Frontal cortex (tissue), 4 donors: Measurements from ENCODE around the gene NEB. TPM values are rescaled to one million over a fixed set of nuclear protein-coding genes. Genes with fewer than 3 reads are reported as not detected.
"Not testable (repeated sequence)": the region's sequence is repeated elsewhere in the genome, so short reads cannot be mapped to it uniquely, and the experiment has no call there.

ENCODE experiments used
- DNase-seq, 2 donors: peaks; one replicate each; pipeline ENCODE4 v3.0.0; 2012; ENCODE audit warnings: low spot score in 2 of 2
- FAIRE-seq: peaks from 2 replicates; lab custom pipeline; 2012; peaks lifted over from hg19 to GRCh38; lab: Jason Lieb, UNC
- total RNA-seq: library from RNA; depleted of rRNA; stranded (reverse); fragments of >200 nt; gene quantifications from one replicate; pipeline ENCODE4 v1.2.3, GENCODE V29; 2014
- donor health status: control.
- donor health status: control.
- donor health status: control.

NEB gene
- total RNA-seq, 1 donor from 2014 or later = 0.41 TPM

DNA sequence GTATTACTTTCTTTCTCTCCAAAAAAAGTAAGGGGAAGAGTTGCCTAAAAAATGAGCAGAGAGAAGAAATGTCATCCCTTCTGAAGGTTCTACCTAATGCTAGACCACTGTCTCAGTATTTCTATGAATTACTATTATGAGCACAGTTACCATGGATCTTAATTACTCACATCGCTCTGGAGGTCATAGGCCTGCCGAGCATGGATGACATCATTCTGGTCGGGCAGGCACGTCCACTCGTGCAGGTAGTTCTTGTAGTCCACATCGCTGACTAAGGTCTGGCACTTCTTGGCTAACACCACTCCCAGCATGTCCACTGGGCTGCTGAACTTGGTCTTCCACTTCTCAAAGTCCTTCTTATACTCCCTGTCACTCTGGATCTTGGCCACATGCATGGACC, 106.9 kb downstream of the NEB start:
- DNase-seq (no peak), FAIRE-seq (no peak)

DNA sequence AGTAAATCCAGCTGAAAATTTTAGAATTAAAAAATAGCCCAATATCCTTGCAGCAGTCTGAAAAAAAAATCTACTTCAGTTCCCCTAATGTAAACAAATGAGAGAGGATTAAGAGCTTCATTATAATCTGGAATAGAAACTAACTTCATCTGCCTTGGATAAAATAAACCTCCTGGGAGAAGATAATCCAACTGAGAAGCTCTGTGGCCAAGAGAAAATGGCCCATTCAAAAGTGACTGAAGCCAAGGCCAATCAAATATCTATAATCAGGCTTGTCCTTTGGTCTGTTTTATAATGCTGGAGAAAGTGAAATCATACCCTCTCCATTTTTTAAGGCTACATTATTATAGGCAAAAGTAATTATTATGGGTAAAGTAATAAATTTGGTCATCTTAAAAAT, 110.0 kb downstream of the NEB start:
- DNase-seq (no peak), FAIRE-seq (no peak)

DNA sequence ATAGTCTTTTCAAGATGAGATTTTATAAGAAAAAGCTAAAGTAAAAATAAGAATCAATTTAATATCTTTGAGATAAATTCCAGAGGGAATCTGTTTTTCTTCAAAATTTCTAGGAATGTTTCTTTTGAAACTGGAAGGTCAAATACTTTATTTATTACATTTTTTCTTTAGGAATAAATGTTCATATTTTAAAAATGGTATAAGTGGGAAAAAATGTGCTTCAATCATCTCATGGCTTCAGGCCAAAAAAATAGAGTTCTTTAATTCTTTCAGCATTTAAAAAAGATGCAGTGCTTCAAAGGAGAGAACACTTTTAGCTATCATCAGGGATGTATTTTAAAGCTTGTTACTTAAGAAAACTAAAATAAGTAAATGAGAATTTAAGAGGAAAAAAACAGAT, 110.6 kb downstream of the NEB start:
- FAIRE-seq (peak; percentile 75), DNase-seq (no peak)

DNA sequence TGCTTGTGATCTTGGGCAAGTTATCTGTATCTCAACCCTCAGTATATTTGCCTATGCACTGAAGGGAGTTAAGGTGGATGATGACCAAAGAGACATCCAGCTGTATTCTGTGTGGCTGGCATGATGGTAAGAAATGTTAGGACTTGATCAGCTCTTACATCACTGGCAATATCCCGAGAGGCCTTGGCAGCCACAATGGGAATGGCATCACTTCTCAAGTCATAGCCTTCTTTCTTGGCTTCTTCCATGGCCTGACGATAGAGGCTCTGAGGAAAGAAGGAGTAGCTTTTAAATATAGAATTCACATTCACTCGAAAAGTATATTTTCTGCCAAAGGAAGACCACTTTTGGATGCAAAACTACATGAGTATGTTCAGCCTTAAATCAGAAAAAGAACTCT, 113.5 kb downstream of the NEB start:
- DNase-seq (no peak), FAIRE-seq (no peak)

DNA sequence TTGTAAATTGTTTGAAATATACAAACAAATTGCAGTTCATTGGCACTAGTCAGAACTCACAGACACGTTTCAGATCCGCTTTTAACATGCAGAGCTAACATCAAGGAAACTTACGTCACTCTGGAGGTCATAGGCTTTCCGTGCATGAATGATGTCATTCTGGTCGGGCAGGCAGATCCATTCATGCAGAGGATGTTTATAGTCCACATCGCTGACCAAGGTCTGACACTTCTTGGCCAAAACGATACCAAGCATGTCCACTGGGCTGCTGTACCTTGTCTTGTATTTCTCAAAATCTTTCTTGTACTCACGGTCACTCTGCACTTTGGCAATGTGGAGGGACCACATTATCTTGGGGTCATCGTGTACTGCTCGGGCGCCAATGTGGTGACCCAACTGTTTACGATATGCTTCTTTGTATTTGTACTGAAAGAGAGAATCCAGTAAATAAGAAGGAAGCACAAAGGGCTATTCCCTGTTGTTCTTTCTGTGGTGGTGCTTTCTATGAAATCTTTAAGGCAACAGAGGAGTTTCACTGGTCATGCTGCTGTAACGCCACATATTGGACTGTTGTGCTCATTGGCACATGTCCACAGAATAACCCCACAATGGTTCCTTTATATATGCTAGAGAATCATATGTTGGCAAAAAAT, 114.8 kb downstream of the NEB start:
- FAIRE-seq = no peak
- no peak for DNase-seq

DNA sequence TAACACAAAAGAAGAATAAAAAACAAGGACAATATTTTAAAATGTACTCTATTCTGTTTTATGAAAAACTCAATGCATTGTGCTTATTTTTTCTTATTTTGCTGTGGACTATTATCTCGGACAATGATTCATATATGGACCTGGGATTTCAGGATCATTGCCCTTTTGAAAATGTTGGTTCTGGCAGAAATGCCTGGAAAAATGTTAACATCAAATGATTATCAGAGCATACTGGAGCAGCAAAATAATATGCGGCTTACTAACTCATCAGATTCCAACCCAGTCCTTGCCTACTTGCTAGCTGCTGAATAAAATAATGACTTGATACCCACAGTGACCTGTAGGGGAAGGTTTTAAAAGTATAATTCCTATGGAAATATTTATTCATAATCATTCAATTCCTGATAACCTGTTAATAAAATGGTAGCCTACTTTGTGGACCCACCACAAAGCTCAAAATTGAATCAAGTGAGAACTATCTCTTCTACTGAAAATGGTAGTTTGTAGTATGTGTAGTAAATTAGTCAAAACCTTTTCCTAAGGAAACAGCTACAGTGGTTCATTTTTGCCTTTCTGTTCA, 117.4 kb downstream of the NEB start:
- DNase-seq = no peak

DNA sequence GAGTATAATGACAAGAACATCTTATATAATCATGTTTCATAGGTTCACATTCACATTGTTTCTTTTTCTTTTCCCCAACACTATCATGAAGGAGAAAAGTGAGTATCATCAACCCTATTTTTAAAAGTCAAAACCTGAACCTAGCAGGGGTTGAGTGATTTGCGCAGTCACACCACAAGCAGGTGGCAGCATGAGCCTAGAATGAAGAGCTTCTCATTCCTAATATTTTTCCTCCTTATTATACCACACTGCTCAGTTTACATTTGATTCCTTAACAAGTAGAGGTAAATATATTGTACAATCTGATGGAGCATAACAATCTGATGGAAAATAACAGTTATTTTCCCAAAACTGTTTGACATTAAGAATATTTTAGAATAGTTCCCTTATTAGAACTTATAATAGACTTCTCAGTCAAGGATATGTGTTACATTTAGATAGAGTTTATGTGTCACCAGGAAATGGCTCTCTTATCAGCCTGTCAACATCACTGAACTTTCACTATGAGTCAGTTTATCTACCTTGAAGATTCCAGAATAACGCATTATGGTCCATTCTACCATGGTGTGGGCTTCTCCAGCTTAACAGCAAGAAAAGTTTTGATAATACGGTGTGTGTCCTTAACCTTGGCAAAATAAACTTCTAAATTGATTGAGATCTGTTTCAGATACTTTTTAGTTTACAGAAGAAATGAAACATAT, 119.5 kb downstream of the NEB start:
- FAIRE-seq = no peak
- no peak for DNase-seq

More for the DNA sequence above, 117.4 kb downstream of the NEB start:
- FAIRE-seq = no peak

DNA sequence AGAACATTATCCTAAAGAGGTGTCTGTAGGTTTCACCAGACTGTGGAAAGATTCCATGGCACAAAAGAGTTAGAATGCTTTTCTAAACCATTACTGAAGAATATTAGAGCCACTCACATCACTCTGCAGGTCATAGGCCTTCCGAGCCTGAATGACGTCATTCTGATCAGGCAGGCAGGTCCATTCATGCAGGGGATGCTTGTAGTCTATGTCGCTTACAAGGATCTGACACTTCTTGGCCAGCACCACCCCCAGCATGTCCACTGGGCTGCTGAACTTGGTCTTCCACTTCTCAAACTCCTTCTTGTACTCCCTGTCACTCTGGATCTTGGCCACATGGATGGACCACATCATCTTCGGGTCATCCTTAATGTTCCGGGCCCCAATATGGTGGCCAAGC, 120.1 kb downstream of the NEB start:
- DNase-seq (no peak), FAIRE-seq (no peak)

DNA sequence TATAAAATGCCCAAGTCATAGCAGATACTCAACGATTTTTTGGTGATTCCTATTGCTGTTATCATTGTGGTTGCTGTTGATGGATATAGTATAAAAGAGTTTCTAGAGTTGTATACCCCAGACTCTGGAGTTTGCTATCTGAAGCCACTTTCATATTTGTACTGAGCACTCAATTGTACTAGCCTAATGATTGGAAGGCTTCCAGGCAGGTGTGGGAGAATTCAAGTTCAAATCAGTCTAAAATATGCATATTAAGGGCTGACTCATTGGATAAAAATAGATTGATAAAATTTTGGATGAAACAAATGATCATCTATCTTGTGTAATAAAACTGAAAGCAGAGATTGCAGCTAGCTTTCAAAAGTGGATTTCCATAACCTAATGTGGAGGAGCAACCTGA, 122.9 kb downstream of the NEB start:
- FAIRE-seq (no peak), DNase-seq (no peak)

DNA sequence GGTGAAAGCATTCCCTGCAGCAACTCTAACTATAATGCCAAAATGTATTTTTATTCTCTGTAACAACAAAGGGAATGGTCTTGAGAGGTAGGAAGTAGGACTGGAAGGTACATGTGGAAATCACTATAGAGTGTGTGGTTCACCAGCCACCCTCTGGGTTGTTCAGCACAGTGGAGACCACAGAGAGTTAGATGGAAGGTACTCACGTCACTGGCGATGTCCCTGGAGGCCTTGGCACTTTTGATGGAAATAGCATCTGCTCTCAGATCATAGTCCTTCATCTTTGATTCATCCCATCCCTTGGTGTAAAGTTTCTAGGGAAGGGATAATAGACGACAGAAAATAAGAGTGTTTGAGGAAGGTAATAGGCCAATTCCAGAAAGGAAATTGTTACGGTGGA, 124.0 kb downstream of the NEB start:
- no peak for DNase-seq
- no peak for FAIRE-seq

DNA sequence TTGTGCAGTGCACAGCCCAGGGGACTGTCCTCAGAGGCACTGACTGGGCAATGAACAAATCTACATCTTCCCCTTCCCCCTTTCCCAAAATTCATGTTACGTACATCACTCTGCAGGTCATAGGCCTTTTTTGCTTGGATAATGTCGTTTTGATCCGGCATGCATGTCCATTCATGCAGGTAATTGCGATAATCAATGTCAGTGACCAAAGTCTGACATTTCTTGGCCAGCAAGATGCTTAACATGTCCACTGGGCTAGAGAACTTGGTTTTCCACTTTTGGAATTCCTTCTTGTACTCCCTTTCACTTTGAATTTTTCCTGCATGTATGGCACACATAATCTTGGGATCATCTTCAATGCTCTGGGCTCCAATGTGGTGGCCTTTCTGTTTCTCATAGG, 124.6 kb downstream of the NEB start:
- no peak for DNase-seq
- no peak for FAIRE-seq

DNA sequence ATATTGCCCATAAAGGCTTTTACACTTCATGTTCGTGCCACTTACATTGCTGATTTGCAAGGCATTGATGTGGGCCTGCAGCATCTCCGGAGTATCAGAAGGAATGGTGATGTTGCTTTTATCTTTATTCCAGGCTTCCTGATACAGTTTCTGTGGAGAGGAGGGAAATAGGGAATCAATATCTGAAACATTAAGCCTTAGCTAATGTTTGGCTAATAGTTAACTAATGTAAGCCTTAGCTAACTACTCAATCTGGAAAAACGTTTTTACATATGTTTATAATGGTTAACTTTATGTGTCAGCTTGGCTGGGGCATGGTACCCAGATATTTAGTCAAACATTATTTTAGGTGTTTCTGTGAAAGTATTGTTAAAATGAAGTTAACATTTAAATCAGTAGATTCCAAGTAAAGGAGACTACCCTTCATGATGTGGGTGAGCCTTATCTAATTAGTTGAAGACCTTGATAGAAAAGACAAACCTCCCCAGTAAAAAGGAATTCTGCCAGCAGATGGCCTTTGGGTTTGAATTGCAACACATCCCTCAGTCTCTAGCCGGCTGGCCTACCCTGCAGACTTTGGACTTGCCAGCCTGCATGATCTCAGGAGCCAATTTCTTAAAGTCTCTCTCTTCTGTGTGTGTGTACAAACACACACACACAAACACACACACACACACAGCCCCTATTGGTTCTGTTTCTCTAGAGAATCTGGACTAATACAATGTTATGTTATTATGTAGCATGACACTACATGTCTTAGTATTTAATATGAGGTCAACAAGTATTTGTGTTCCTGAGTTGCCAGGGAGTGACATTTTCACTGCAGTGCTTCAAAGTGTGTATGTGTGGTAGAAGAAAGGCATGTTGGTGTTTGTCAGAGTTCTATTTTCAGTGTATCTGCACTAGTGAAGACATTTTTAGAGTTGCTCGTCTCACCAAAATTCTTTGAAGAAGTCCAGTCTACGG, 126.5 kb downstream of the NEB start:
- FAIRE-seq = peak; percentile 61
- not testable (repeated sequence) for DNase-seq

DNA sequence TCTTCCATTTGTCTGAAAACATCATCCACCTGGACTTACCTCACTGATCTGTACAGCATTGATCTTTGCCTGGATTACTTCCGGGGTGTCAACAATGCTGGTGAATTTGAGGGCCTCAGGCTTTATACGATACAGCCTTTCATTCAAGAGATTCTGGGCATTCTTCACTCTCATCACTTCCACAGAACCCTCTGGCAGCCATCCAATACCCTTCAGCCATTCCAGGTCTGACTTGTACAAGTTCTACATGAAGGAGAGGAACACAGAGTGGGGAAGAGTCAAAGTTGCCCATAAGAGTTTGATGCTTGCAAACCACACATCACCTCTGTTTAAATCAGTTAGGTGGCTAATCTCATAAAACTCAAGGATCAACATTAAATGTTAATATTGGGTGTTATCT, 130.7 kb downstream of the NEB start:
- not testable (repeated sequence) for FAIRE-seq, DNase-seq

DNA sequence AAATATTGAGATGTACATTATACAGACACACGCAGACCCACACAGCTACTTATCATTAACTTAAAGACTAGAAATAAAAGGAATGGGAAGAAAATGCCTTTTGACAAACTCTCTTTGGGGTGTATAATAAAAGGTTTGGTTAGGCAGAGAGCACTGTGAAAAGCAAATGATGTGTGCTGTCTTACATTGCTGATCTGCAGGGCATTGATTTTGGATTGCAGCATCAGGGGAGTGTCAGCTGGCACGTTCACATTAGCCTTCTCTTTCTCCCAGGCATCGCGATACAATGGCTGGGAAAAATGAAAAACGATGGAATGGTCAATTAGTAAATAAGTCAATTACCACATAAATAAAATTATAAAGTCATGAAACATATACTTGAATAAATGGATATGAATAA, 131.9 kb downstream of the NEB start:
- FAIRE-seq, DNase-seq: not testable (repeated sequence)

DNA sequence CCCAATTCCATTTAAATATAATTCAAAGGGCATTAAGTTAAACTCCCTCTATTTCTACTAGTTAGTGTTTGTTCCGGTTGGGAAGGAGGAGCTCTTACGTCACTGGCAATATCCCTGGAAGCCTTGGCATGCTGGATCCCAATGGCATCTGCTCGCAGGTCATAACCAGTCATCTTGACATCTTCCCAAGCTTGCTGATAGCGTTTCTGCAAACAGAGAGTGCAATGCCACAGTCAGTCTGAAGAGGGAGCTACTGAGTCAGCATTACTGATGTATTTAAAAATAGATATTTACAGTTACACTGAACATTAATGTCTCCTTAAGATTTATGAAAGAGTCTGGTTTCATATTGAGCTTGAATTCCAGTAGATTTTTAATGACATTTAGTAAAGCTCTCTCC, 132.5 kb downstream of the NEB start:
- peak; percentile 77 for FAIRE-seq
- DNase-seq = not testable (repeated sequence)

DNA sequence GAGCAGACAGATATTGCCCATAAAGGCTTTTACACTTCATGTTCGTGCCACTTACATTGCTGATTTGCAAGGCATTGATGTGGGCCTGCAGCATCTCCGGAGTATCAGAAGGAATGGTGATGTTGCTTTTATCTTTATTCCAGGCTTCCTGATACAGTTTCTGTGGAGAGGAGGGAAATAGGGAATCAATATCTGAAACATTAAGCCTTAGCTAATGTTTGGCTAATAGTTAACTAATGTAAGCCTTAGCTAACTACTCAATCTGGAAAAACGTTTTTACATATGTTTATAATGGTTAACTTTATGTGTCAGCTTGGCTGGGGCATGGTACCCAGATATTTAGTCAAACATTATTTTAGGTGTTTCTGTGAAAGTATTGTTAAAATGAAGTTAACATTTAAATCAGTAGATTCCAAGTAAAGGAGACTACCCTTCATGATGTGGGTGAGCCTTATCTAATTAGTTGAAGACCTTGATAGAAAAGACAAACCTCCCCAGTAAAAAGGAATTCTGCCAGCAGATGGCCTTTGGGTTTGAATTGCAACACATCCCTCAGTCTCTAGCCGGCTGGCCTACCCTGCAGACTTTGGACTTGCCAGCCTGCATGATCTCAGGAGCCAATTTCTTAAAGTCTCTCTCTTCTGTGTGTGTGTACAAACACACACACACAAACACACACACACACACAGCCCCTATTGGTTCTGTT, 137.2 kb downstream of the NEB start:
- FAIRE-seq, DNase-seq: not testable (repeated sequence)

DNA sequence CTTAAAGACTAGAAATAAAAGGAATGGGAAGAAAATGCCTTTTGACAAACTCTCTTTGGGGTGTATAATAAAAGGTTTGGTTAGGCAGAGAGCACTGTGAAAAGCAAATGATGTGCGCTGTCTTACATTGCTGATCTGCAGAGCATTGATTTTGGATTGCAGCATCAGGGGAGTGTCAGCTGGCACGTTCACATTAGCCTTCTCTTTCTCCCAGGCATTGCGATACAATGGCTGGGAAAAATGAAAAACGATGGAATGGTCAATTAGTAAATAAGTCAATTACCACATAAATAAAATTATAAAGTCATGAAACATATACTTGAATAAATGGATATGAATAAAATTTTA, 142.4 kb downstream of the NEB start:
- FAIRE-seq, DNase-seq: not testable (repeated sequence)

DNA sequence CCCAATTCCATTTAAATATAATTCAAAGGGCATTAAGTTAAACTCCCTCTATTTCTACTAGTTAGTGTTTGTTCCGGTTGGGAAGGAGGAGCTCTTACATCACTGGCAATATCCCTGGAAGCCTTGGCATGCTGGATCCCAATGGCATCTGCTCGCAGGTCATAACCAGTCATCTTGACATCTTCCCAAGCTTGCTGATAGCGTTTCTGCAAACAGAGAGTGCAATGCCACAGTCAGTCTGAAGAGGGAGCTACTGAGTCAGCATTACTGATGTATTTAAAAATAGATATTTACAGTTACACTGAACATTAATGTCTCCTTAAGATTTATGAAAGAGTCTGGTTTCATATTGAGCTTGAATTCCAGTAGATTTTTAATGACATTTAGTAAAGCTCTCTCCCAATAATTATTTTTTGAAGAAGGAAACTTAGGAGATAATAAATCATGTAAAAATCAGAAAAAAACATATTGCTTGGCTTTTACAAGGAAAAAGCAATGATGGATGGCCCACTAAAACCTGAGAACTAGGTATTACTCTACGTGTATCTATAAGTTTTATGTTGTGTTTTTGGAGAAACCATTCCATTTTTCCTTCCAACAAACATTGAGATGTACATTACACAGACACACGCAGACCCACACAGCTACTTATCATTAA, 142.9 kb downstream of the NEB start:
- not testable (repeated sequence) for FAIRE-seq, DNase-seq

DNA sequence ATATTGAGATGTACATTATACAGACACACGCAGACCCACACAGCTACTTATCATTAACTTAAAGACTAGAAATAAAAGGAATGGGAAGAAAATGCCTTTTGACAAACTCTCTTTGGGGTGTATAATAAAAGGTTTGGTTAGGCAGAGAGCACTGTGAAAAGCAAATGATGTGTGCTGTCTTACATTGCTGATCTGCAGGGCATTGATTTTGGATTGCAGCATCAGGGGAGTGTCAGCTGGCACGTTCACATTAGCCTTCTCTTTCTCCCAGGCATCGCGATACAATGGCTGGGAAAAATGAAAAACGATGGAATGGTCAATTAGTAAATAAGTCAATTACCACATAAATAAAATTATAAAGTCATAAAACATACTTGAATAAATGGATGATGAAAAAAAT, 153.0 kb downstream of the NEB start:
- FAIRE-seq, DNase-seq: not testable (repeated sequence)
